ENCODE data around the gene ITGA8. TPM values are rescaled to one million over a fixed set of nuclear protein-coding genes. Genes with fewer than 3 reads are reported as not detected.

The ITGA8 gene
- total and polyA plus RNA-seq, 10 donors = 1.7 to 60.3 (median 32.9) TPM

DNA sequence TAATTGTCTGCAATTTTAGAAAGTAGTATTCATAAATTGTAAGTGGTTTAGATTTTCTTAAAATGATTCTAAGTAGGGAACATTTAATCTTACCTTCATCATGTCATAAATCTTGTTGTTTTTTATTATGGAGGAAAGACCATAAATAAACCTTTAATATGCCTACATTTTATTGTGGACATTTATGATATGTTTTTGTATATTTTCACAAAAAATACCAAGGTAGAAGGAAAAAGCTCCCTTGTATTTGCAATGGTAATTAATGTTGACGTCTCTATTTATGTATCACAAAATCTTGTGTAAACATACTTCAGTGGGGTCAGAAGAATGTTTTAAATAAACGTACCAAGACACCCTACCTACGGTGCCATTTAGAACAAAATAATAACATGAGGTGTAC is 193.0 kb downstream of the ITGA8 start:
- Histone ChIP-seq H3K27ac (no peak overlapping the region), H3K36me3 (no peaks in the 10 kb centered on the region), H3K4me1 (no peaks in the 10 kb centered on the region), H3K9me3 (no peaks in the 10 kb centered on the region), H3K27me3 (replicated peaks in 1 of 7) (no peaks in the 10 kb centered on the region), H3K4me3 (no peak overlapping the region)
- no peak for DNase-seq
- intact Hi-C loops (cut with DNase I; ENCODE audit: low total_unique reads) = no loop called here
- TF ChIP-seq POLR2A (IDR thresholded peaks at IDR 0.05) = no peak
- TF ChIP-seq, protein P1, sequence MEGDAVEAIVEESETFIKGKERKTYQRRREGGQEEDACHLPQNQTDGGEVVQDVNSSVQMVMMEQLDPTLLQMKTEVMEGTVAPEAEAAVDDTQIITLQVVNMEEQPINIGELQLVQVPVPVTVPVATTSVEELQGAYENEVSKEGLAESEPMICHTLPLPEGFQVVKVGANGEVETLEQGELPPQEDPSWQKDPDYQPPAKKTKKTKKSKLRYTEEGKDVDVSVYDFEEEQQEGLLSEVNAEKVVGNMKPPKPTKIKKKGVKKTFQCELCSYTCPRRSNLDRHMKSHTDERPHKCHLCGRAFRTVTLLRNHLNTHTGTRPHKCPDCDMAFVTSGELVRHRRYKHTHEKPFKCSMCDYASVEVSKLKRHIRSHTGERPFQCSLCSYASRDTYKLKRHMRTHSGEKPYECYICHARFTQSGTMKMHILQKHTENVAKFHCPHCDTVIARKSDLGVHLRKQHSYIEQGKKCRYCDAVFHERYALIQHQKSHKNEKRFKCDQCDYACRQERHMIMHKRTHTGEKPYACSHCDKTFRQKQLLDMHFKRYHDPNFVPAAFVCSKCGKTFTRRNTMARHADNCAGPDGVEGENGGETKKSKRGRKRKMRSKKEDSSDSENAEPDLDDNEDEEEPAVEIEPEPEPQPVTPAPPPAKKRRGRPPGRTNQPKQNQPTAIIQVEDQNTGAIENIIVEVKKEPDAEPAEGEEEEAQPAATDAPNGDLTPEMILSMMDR (IDR thresholded peaks at IDR 0.05 in 8 of 11, conservative IDR thresholded peaks at IDR 0.05 in 3 of 11) = no peak
- no peak for TF ChIP-seq POLR2AphosphoS5 (IDR thresholded peaks at IDR 0.05)
- 48 to 69% (median 49%) methylated on average over 3 of the region's 3 CpGs for WGBS, 5 donors

DNA sequence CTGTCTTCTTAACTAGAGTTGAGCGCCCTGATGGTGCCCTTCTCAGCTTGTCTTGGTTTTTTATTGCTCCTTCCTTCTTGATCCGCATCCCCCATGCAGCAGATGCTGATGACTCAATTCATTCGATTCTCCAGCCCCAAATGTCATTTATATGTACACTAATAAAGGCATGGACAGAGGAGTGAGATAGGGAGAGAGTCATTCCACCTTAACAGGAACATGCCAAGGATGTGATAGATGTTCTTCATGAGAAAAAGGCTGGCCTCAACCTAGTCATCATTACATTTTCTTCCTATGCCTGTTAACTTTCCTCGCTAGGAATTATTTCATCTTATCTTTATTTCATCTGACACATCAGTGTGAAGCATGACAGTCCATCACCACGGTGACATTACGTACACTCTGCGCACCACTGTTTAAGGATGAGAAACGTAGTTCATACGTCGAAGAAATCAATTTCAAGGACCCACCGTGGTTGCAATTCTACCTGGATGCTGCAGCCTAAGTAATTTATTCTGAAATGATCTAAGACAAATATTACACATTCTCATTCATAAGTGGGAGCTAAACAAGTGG is 198.3 kb downstream of the ITGA8 start:
- DNase-seq = no peak
- Histone ChIP-seq H3K4me1 (no peaks in the 10 kb centered on the region), H3K27me3 (replicated peaks in 1 of 7) (no peaks in the 10 kb centered on the region), H3K9me3 (no peaks in the 10 kb centered on the region), H3K27ac (no peak overlapping the region), H3K4me3 (no peak overlapping the region), H3K36me3 (no peaks in the 10 kb centered on the region)
- intact Hi-C loops (cut with DNase I; ENCODE audit: low total_unique reads) = no loop called here
- WGBS, 5 donors = 83 to 88% (median 86%) methylated on average over 11 of the region's 11 CpGs
- TF ChIP-seq POLR2A (IDR thresholded peaks at IDR 0.05) = no peak
- no peak for TF ChIP-seq POLR2AphosphoS5 (IDR thresholded peaks at IDR 0.05)
- TF ChIP-seq, protein P1 (IDR thresholded peaks at IDR 0.05 in 8 of 11, conservative IDR thresholded peaks at IDR 0.05 in 3 of 11) = no peak

DNA sequence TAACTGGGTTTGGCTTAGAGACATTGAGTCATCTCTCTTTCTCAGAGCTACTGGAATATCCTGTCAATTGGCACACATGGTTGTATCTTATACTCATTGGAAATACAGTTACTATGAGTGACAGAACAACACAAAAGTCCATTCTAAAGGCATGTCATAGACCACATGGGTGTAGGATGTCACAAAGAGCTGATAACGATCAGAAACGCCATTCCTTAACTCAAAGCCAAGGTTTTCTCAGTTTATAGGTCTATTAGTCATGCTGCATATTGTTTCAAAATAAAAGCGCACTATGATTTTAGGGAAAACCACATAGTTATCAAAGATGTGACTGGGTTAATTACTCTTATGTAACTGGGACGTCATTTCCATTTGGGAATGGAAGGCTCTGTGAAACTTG is 201.5 kb downstream of the ITGA8 start:
- no peak for DNase-seq
- Histone ChIP-seq H3K4me1 (no peaks in the 10 kb centered on the region), H3K27ac (no peak overlapping the region), H3K36me3 (no peaks in the 10 kb centered on the region), H3K27me3 (replicated peaks in 1 of 7) (no peaks in the 10 kb centered on the region), H3K9me3 (no peaks in the 10 kb centered on the region), H3K4me3 (no peak overlapping the region)
- intact Hi-C loops (cut with DNase I; ENCODE audit: low total_unique reads) = no loop called here
- 77 to 91% (median 81%) methylated on average over 4 of the region's 4 CpGs for WGBS, 5 donors
- TF ChIP-seq, protein P1 (IDR thresholded peaks at IDR 0.05 in 8 of 11, conservative IDR thresholded peaks at IDR 0.05 in 3 of 11) = no peak
- TF ChIP-seq POLR2A (IDR thresholded peaks at IDR 0.05) (no peak), POLR2AphosphoS5 (IDR thresholded peaks at IDR 0.05) (no peak)

DNA sequence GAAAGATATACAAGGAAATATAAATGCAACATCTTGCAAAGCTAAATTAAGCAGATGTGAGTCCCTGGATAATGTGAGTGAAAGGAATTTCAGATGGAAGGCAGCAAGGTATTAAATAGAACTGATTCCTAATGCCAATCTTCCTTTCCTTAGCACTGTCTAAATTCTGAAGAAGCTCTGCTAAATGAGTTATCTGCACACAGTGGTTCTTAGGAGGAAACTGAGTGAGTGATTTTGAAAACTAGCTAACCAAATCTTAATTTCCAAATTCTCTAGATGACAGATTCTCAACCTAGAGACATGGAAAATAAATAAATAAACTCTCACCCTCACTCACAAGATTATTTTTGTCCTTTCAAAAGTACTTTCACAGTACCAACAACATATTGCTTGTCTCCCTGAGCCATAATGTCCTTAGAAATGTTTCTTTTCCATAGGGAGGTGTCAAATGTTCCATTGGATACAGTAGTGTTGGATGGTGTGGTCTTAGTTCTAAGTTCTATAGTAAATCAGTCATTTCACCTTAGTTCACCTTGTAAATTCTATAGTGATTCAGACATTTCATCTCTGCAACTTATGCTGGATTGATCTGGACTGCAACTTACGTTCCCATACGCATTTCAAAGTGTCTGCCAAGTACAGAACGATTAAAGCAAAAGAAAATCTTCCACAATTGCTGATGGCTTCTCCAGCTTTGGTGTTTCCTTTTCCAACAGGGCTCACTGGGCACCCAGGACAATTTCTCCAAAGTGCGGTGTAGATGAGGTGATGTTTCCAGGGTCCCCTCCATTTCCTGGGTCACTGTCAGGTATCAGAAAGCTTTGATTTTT is 203.3 kb downstream of the ITGA8 start:
- 86 to 97% (median 95%) methylated on average over 4 of the region's 4 CpGs for WGBS, 5 donors

More for the DNA sequence above, 203.3 kb downstream of the ITGA8 start:
- H3K4me3 ChIP-seq = no peak overlapping the region
- TF ChIP-seq, protein P1 (IDR thresholded peaks at IDR 0.05 in 8 of 11, conservative IDR thresholded peaks at IDR 0.05 in 3 of 11) = no peak
- TF ChIP-seq POLR2A (IDR thresholded peaks at IDR 0.05) (no peak), POLR2AphosphoS5 (IDR thresholded peaks at IDR 0.05) (no peak)
- intact Hi-C loops (cut with DNase I; ENCODE audit: low total_unique reads) = no loop called here
- H3K27me3 ChIP-seq (replicated peaks in 1 of 7) = no peaks in the 10 kb centered on the region
- H3K9me3 ChIP-seq = no peaks in the 10 kb centered on the region
- H3K27ac ChIP-seq = no peak overlapping the region
- H3K4me1 ChIP-seq = no peaks in the 10 kb centered on the region
- no peak for DNase-seq
- H3K36me3 ChIP-seq = no peaks in the 10 kb centered on the region

Data from spleen (tissue), 11 donors.